Uterus (tissue), 4 donors: ENCODE results near the gene RPLP2. TPM values are rescaled to one million over a fixed set of nuclear protein-coding genes. Genes with fewer than 3 reads are reported as not detected.

Experiments
- DNase-seq, 2 donors: peaks; one replicate each; pipeline ENCODE4 v3.0.0-alpha.2; 2019 to 2020
- H3K27ac ChIP-seq, 2 donors: fragments of 200-600 bp; sonication (generic); 1 replicate in 1 of 2; 2 replicates in 1 of 2; pipeline ENCODE4 v1.5.1; 2016 to 2018
- H3K27me3 ChIP-seq, 2 donors: fragments of 200-600 bp; sonication (generic); one replicate each; pipeline ENCODE4 v1.5.1; 2018 to 2019; ENCODE audit warnings: control low read depth in 1 of 2
- H3K36me3 ChIP-seq, 2 donors: fragments of 200-600 bp; sonication (generic); one replicate each; pipeline ENCODE4 v1.5.1; 2019; ENCODE audit warnings: control low read depth in 1 of 2
- H3K4me1 ChIP-seq, 2 donors: fragments of 200-600 bp; sonication (generic); one replicate each; pipeline ENCODE4 v1.5.1; 2018 to 2019; ENCODE audit warnings: control low read depth in 1 of 2
- H3K4me3 ChIP-seq, 2 donors: fragments of 200-600 bp; sonication (generic); 1 replicate in 1 of 2; 2 replicates in 1 of 2; pipeline ENCODE4 v1.5.1; 2018 to 2019; ENCODE audit warnings: mild to moderate bottlenecking in 1 of 2
- H3K9me3 ChIP-seq, 2 donors: fragments of 200-600 bp; sonication (generic); one replicate each; pipeline ENCODE4 v1.5.1; 2019; ENCODE audit warnings: control low read depth in 1 of 2
- POLR2A ChIP-seq, 2 donors: fragments of 450-650 bp; IDR thresholded peaks; one replicate each; pipeline ENCODE4 v1.6.1; 2016; ENCODE audit warnings: antibody characterized with exemption in 2 of 2, mild to moderate bottlenecking in 1 of 2, moderate library complexity in 1 of 2
- intact Hi-C: fragments of 100-400 bp; cut with DNase I; formaldehyde crosslinking; loops from one replicate; pipeline ENCODE4 v1.15.1; 2023; ENCODE audit warnings: low total_unique reads
- total RNA-seq, 4 donors: library from RNA; depleted of rRNA in 3 of 4; stranded (reverse); fragments of >200 nt in 3 of 4; gene quantifications; one replicate each; pipeline versions ENCODE4 v1.1.0 to v1.2.4, GENCODE V29; 2014 to 2023
- TF ChIP-seq, protein P1 (sequence below), 4 experiments: fragments of 200-600 bp in 2 of 4; fragments of 450-650 bp in 2 of 4; sonication (generic) in 2 of 4; IDR thresholded peaks; one replicate each; pipeline ENCODE4 v1.5.1; 2016 to 2019; ENCODE audit warnings: antibody characterized with exemption in 4 of 4, mild to moderate bottlenecking in 2 of 4, moderate library complexity in 1 of 4
- donor health status: DM: yes; HTN: yes; CAD: no.

Gene RPLP2
- total RNA-seq, 4 donors from 2014 or later, result 100 to 1,968 (median 496) TPM

GRCh38 chr11:831961-832528 lies 22.3 kb downstream of the RPLP2 start:
- H3K27ac ChIP-seq, result peak overlapping the region; percentile 81 to 82
- intact Hi-C loops, result no loop called here
- no peaks in the 10 kb centered on the region for H3K36me3 ChIP-seq
- no peaks in the 10 kb centered on the region for H3K9me3 ChIP-seq
- H3K4me1 ChIP-seq, result peaks cover 0 to 63% of the 10 kb centered on the region in 2 donors
- H3K4me3 ChIP-seq, result peak overlapping the region; percentile 33 to 64
- TF ChIP-seq, protein P1, sequence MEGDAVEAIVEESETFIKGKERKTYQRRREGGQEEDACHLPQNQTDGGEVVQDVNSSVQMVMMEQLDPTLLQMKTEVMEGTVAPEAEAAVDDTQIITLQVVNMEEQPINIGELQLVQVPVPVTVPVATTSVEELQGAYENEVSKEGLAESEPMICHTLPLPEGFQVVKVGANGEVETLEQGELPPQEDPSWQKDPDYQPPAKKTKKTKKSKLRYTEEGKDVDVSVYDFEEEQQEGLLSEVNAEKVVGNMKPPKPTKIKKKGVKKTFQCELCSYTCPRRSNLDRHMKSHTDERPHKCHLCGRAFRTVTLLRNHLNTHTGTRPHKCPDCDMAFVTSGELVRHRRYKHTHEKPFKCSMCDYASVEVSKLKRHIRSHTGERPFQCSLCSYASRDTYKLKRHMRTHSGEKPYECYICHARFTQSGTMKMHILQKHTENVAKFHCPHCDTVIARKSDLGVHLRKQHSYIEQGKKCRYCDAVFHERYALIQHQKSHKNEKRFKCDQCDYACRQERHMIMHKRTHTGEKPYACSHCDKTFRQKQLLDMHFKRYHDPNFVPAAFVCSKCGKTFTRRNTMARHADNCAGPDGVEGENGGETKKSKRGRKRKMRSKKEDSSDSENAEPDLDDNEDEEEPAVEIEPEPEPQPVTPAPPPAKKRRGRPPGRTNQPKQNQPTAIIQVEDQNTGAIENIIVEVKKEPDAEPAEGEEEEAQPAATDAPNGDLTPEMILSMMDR (IDR thresholded peaks at IDR 0.05), result no peak
- TF ChIP-seq POLR2A (IDR thresholded peaks at IDR 0.05), result no peak
- DNase-seq, result no peak
- peaks cover 8 to 24% of the 10 kb centered on the region in 2 donors for H3K27me3 ChIP-seq

DNA sequence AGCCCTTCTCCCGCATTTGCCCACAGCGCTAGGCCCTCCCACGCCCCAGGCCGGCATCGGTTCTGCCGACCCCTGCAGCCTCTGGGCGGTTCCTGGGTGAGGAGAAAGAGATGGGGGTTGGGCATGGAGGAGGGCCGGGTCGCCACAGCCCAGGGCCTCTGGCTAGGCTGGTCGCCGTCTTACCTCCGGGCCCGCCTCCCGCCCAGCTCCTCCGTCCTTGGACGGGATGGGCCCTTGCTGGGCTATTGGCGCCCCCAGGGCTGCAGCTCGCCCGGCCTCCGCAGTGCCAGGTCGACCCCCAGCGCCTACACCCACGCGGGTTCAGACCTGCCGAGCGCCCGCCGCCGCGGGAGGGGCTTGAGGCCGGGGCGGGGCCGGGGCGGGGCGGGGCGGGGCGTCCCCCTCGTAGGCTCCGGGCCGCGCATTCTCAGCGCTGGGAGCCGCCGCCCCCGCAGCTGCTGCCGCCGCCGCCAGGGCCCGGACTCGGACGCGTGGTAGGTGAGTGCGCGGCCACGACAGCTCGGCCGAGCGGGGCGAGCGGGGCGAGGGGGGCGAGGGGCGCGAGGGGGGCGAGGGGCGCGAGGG lies 22.9 kb downstream of the RPLP2 start, which contains the start of gene CD151:
Gene CD151 (plus strand): TSS at position 424 of the 585 bp plus-strand sequence. CDS start 3,118 bp downstream, outside the sequence.
- peak within 1 kb of the TSS; percentile 81 to 82 for H3K27ac ChIP-seq
- H3K4me3 ChIP-seq, result peak within 1 kb of the TSS; percentile 61 to 64
- TF ChIP-seq POLR2A (IDR thresholded peaks at IDR 0.05), result no peak
- TF ChIP-seq, protein P1 (IDR thresholded peaks at IDR 0.05), result peak in 2 of 4 experiments; percentile 43 to 48
- no peak for DNase-seq
- intact Hi-C loops, result no loop called here
- H3K36me3 ChIP-seq, result no peaks in the 10 kb centered on the region
- H3K9me3 ChIP-seq, result no peaks in the 10 kb centered on the region
- H3K4me1 ChIP-seq, result peaks cover 0 to 57% of the 10 kb centered on the region in 2 donors
- H3K27me3 ChIP-seq, result peaks cover 3 to 24% of the 10 kb centered on the region in 2 donors

DNA sequence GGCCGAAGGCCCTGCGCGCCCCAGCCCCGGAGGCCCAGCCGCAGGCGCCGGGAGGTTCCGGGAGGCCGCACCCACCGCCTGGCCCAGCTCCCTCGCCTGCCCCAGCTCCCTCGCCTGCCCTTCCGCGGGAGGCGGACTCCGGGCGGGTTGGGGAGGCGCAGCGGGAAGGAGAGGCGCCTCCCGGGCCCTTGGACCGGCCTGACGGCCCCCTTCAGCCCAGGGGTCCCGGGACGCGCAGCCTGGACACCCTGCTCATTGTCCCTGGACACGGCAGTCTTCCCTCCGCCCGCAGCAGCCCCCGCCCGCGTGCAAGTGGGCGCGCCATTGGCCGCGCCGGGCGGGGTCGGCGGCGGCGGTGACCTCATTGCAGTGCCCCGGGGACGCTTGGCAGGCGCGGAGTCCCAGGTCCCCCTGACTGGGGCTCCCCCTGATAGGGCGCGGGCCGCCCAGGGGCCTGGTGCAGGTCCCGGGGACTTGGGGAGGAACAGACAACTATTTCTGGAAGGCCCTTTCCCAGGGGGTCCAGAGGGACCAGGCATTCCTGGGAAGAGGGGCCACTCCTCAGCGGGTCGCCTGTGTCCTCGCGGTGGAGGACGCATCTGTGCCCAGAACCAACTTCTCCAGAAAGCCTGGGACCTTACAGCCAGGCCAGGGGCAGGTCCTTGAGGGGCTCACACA lies 23.5 kb downstream of the RPLP2 start:
- peaks cover 0 to 57% of the 10 kb centered on the region in 2 donors for H3K4me1 ChIP-seq
- intact Hi-C loops, result no loop called here
- peaks cover 0 to 24% of the 10 kb centered on the region in 2 donors for H3K27me3 ChIP-seq
- peak in 1 of 2 donors; percentile 65 for DNase-seq
- H3K9me3 ChIP-seq, result no peaks in the 10 kb centered on the region
- H3K36me3 ChIP-seq, result no peaks in the 10 kb centered on the region
- H3K4me3 ChIP-seq, result peak overlapping the region; percentile 61 to 64
- TF ChIP-seq, protein P1 (IDR thresholded peaks at IDR 0.05), result no peak
- TF ChIP-seq POLR2A (IDR thresholded peaks at IDR 0.05), result peak in 1 of 2 donors; percentile 48
- H3K27ac ChIP-seq, result peak overlapping the region; percentile 81 to 82

GRCh38 chr11:833849-834311 lies 24.1 kb downstream of the RPLP2 start:
- TF ChIP-seq, protein P1 (IDR thresholded peaks at IDR 0.05), result no peak
- no peak for TF ChIP-seq POLR2A (IDR thresholded peaks at IDR 0.05)
- Histone ChIP-seq H3K4me1 (peaks cover 0 to 54% of the 10 kb centered on the region in 2 donors), H3K27me3 (peaks cover 0 to 18% of the 10 kb centered on the region in 2 donors), H3K9me3 (no peaks in the 10 kb centered on the region), H3K4me3 (peak overlapping the region; percentile 61 to 64), H3K27ac (peak overlapping the region; percentile 81 to 82), H3K36me3 (no peaks in the 10 kb centered on the region)
- no peak for DNase-seq
- intact Hi-C loops, result no loop called here
